Activated CD4-positive, alpha-beta T cell treated with anti-CD3 and anti-CD28 coated beads, Interleukin-10, Interleukin-2, amounts not matched to agents 100 ng/mL and 50 ng/mL, durations not matched to agents 16 hours and 8 hours (primary cell): ENCODE results near the gene YIF1B.
A peak's percentile ranks its signal among the peaks of the same experiment; 100 is the strongest.
"Not testable (repeated sequence)": the region's sequence is repeated elsewhere in the genome, so short reads cannot be mapped to it uniquely, and the experiment has no call there.

Source experiments
- DNase-seq: peaks from one replicate; pipeline ENCODE4 v3.0.0-alpha.2; 2020

Gene YIF1B

GRCh38 chr19:38315657-38316476, at the start of gene YIF1B:
YIF1B (minus strand) TSS chr19:38315947; CDS start chr19:38315917, 30 bp downstream.
- DNase-seq = peak; percentile 98

- DNase-seq = not testable (repeated sequence)
Observed at GRCh38 chr19:38362946-38363688, 47.4 kb upstream of the YIF1B start.

GRCh38 chr19:38362076-38362945, 46.6 kb upstream of the YIF1B start:
- DNase-seq = peak; percentile 90

GRCh38 chr19:38361633-38362075, 45.9 kb upstream of the YIF1B start:
- peak; percentile 82 for DNase-seq

GRCh38 chr19:38360839-38361631, 45.3 kb upstream of the YIF1B start:
- no peak for DNase-seq

GRCh38 chr19:38360351-38360750, 44.6 kb upstream of the YIF1B start:
- DNase-seq = no peak

- DNase-seq = no peak
Observed at GRCh38 chr19:38359242-38360021, 43.7 kb upstream of the YIF1B start.

GRCh38 chr19:38358071-38358470, 42.3 kb upstream of the YIF1B start:
- no peak for DNase-seq

GRCh38 chr19:38355728-38356725, 40.3 kb upstream of the YIF1B start:
- DNase-seq = no peak

- no peak for DNase-seq
Observed at GRCh38 chr19:38352611-38353010, 36.9 kb upstream of the YIF1B start.

- DNase-seq = no peak
Observed at GRCh38 chr19:38351865-38352395, 36.2 kb upstream of the YIF1B start.

GRCh38 chr19:38350883-38351282, 35.1 kb upstream of the YIF1B start:
- DNase-seq = no peak

GRCh38 chr19:38346837-38347236, 31.1 kb upstream of the YIF1B start:
- no peak for DNase-seq

GRCh38 chr19:38340927-38341326, 25.2 kb upstream of the YIF1B start:
- DNase-seq = no peak

- not testable (repeated sequence) for DNase-seq
Observed at GRCh38 chr19:38339011-38339410, 23.3 kb upstream of the YIF1B start.

- no peak for DNase-seq
Observed at GRCh38 chr19:38337360-38337653, 21.6 kb upstream of the YIF1B start.

GRCh38 chr19:38336638-38337359, 21.1 kb upstream of the YIF1B start:
- DNase-seq = peak; percentile 97

- DNase-seq = peak; percentile 98
Observed at GRCh38 chr19:38335949-38336637, 20.3 kb upstream of the YIF1B start.

GRCh38 chr19:38333245-38333644, 17.5 kb upstream of the YIF1B start:
- DNase-seq = no peak
